NCI-H345 treated with DMSO at 0.1 percent for 48 hours (cell line): ENCODE results near the gene SMR3A.

Experiments
- DNase-seq: peaks from one replicate; lab custom pipeline; 2025; ENCODE audit not compliant: unreplicated experiment; lab: John Stamatoyannopoulos, UW

SMR3A gene

DNA sequence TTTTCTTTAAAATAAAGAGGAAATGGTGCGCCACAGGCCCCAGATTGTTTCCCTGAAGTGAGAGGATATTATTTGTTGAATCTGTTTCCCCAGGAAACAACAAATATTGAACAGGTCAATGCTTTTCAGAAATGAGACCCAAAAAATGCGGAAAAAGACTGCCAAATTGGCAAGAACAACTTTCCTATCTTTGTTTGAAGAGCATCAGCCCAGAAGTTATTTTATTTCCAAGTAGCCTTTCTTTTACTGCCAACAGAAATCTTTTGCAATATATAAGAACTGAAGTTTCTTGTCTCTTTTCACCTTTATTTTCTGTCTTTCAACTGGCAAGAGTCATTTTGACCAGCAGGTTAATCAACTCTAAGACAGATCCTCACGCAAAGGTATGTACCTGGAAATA, at the start of gene SMR3A:
SMR3A (plus strand) TSS at position 301 of the 400 bp plus-strand sequence. CDS start 1,356 bp downstream, outside the sequence.
- no peak for DNase-seq

DNA sequence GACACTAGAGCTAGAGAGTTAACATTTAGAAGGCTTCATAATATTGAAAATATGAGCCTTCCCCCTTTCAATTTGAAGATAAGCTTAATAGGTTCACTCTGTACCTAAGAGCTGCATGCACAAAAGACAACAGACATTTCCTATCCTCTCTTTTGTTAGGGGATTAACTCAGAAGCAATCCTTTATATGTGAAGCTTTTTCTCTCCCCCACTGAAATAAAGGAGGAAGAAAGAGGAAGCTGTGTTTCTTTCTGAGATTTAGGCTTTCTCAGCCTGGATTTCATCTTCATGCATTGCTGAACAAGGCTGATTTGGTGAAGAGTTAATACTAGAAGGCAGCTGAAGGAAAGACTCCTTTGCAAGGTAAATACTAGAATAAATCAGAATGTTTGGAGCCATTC, 46.8 kb upstream of the SMR3A start:
- no peak for DNase-seq

DNA sequence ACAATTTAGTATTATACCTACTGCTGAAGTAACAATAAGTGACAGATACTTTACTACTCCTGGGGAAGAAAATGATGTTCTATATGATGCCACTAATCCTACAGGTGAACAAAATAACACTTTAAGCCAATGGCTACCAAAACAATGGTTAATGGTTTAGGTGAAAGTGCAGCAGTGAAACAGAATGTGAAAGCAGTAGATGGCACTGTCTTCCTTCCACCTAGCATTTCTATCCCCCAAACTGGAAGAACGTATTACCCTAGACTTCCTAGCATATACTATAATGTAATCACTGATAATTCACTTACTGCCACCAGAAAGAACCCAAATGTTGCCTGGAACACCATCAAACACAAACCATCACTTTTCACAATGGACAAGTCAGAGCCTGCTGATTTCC, 44.6 kb upstream of the SMR3A start:
- no peak for DNase-seq

DNA sequence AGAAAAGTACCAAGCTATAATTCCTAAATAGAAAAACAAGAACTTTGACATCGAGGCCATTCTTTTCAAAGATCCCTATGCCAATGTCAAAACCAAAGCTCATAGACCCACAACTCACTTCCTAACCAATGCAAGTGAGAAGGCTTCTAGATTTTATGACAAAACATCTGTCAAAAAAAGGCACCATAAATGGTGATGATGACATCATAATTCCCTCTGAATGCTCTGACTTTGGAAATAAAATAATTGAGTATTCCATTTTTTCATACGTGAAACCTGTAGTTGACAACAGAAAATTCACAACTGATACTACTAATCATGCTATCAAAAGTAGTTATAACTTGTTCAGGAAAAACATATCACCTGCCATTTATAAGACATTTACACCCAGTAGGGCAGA, 34.5 kb upstream of the SMR3A start:
- DNase-seq = no peak

DNA sequence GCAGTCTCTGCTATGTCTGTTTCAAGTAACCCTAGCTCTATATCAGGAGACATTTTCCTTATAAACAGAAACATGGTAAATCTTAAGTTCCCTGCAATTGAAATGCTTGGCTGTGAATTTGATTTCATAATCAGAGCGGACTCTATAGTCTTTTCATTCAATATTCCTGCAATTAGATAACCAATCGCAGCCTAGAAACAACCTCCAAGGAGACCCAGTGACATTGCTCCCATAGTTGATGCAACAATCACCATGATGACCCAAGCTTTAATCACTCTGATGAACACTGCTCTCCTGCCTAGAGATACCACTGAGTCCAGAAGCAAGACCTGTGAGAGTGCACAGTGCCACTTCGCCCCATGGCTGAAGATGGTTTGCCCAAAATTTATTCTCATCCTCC, 25.9 kb upstream of the SMR3A start, which contains the start of gene CABS1:
CABS1 (plus strand) TSS at position 301 of the 400 bp plus-strand sequence; CDS start at position 360, 59 bp downstream.
- DNase-seq = no peak

DNA sequence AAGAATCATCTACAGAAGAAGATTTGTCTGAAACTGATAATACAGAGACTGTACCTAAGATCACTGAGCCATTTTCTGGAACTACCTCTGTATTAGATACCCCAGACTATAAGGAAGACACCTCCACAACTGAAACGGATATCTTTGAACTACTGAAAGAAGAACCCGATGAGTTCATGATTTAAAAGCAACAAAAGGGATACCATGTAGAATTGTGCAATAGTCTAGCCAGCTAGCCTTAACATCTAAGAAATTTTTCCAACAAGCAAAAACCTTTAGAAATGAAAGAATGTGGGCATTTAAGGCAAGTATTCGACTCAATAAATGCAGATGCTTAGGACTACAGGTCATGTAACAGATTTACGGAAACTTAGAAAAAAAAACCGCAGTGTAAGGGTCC, 24.5 kb upstream of the SMR3A start:
- no peak for DNase-seq

DNA sequence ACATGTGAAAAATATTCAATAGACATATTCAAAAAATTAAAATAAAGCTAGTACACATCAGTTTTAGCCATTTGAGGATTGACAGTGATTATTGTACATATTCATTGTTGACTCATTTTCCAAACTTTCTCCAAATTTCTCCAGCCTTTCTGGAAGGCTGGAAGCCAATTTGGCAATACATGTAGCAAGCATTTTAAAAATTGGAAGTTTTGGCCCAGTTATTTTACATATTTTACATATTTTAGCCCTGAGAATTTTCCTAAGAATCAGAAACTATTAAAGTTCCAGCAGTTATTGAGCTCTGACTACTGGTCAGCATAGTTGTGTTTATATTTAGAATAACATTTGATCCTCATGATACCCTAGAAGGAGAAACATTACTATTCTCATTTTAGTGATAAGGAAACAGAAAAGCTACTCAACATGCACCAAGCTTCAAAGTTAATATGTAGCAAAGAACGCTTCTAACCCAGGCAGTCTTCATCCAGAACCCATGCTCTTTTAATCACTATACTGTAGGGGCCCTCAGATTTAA, 22.6 kb upstream of the SMR3A start:
- DNase-seq = no peak

DNA sequence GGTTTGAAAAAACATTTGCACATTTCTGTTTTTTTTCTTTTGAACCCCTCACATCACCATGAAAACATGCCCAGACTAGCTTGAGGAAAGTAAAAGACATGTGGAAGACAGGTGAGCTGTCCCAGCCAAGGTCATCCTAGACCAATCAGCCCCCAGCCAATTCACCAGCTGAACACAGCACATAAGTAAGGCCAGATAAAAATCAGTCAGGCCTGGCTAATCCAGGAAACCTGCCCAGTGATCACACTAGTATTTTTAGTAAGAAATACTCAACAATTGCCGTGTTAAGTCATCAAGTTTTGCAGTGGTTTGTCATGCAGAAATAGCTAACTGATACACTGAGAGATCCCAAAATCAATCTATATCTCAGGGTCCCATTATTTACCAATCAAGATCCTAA, 4.4 kb upstream of the SMR3A start:
- no peak for DNase-seq

DNA sequence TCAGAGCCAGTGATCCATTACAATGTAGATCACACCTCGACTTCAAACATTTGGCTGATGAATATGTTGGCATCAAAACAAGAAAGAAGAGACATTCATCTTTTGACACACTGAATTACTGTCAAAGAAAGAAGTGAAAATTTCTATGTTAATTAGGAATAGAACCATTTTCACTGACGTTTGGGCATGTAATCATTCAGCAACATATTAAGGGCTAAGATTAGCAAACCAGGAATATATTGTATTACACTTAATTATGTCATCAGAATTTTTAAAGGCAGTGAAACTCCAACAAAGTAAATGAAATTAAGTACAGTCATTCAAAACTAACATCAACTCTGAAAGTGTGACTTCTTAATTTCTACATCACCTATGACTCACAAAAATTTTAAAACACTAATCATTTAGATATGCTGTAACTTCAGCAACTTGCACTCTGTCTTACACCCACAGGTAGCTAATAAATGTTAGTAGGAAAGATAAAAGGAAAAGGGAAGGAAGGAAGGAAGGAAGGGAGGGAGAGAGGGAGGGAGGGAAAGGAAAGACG, 1.4 kb upstream of the SMR3A start:
- DNase-seq = no peak

DNA sequence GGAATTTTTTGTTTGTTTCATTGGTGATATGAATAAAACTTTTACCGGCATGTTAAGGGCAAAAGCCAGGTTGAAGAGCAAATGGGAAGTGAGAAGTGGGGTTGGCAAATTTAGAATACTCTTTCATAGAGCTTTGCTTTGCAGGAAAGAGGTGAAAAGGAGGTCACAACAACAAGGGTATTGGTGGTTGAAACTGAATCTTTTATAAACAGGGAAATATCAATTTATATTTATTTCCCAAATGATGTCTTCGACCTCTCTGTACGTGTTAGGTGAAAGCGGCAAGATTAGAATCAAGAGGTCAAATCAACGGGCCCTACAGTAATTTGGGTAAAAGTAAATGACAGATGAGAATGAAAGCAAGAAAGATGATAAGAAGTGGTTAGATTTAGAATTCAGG, 3.4 kb downstream of the SMR3A start:
- no peak for DNase-seq

DNA sequence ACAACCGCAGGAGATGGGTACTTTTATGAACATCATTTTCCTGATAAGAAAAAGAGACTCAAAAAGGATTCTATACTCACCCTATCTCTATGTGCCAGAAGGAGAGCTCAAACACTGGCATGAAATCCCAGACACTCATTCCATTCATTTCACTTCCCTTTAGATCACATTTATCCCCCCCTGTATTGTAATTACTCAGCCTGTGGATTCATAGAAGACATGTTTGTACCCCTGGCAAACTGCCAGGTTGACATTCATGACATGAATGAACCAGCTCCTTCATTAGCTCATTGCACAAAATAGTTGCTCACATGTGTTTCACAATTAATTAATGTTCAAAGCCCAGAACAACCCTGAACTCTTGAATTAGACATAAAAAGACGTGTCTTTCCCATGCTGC, 4.9 kb downstream of the SMR3A start:
- peak; percentile 1 for DNase-seq

DNA sequence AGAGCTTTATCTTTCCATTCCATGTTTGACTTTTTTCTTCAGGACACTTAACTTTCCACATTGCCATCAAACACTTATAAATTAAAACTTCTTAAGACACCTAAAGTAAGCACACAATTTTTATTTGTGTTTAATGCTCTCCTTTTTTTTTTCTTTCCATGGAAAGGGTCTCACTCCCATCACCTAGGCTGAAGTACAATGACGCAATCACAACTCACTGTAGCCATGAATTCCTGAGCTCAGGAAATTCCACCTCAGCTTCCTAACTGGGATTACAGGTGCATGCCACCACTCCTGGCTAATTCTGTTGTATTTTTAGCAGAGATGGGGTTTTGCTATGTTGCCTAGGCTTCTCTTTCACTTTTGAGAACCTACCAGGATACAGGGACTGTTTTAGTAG, 7.3 kb downstream of the SMR3A start:
- no peak for DNase-seq

DNA sequence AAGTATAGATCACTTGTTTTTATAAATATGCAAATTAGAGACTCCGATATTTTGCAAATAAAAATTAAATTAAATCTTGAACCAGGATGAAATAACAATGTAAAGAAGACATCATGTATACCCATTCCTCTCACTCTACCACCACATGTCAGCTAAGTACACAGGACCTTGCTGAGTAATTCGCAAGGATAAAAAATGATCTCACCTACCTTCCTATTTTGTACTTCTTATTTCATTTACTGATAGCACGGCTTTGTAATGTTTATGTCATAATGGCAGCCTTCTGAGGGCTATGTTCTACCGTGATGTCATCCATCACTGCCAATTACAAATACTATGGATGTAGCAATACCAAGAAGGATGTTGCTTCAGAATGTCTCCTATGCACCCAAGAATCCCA, 11.4 kb downstream of the SMR3A start:
- DNase-seq = no peak

DNA sequence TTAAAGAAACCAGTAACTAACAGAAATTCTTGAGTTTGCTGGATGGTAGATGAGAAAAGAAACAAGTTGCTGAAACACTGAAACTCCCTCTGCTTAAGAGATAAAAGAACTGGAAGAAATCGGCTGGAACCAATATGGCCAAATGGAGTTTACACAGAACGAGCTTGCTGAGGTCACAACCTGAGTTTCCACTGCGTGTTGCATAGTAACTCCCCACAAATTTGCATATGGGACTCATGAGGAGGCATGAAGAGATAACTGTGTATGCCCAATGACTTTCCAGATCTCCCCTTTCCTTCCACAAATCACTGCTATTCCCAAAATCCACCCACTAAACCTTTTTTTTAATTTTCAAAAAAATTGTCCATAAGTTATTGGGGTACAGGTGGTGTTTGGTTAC, 12.2 kb downstream of the SMR3A start:
- DNase-seq = no peak

DNA sequence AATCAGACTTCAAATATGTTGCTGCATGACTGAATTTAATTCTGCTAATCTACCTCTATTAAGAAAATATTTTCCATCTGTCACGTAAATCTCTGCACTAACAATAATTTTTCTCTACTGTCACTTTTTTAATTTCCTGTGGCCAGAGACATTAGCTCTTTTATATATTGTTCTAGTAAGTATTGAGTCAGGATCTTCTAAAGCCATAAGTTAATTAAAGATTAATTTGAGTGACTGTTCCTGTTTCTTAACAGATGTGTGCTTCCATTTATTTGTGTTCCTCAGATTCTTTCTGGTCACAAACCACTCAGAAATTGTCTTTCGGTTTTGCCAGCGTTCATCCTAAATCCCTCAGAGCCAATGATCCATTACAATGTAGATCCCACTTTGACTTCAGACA, 20.0 kb downstream of the SMR3A start:
- no peak for DNase-seq

DNA sequence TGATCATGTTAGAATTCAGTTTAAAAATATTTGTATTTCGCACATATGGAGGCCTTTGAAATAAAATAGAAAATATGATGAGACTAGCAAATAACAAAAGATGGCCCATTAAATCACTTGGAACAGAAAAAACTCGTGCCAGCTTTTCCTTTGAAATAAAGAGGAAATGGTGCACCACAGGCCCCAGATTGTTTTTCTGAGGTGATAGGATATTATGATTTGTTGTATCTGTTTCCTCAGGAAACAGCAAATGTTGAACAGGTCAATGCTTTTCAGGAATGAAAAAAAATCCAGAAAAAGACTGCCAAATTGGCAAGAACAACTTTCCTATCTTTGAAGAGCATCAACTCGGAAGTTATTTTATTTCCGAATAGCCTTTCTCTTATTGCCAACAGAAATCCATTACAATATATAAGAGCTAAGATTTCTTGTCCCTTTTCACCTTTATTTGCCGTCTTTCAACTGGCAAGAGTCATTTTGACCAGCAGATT, 22.2 kb downstream of the SMR3A start, which contains the start of gene SMR3B:
SMR3B (plus strand) TSS at position 441 of the 491 bp plus-strand sequence. CDS start 1,380 bp downstream, outside the sequence.
- DNase-seq = no peak

DNA sequence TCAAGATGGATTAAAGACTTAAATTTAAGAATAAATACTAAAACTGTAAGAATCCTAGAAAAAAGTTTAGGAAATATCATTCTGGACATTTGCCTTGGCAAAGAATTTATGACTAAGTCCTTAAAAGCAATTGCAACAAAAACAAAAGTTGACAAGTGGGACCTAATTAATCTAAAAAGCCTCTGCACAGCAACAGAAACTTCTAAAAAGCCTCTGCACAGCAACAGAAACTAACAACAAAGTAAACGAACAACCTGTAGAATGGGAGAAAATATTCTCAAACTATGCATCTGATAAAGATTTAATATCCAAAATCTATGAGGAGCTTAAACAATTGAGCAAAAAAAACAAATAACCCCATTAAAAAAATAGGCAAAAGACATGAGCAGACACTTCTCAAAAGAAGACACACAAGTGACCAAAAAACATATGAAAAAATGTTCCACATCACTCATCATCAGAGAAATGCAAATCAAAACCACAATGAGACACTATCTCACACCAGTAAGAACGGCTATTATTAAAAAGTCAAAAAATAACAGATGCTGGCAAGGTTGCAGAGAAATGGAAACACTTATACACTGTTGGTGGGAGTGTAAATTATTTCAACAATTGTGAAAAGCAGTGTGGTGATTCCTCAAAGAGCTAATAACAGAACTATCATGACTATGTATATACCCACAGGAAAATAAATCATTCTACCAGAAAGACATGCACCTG, 31.7 kb downstream of the SMR3A start:
- DNase-seq = no peak

DNA sequence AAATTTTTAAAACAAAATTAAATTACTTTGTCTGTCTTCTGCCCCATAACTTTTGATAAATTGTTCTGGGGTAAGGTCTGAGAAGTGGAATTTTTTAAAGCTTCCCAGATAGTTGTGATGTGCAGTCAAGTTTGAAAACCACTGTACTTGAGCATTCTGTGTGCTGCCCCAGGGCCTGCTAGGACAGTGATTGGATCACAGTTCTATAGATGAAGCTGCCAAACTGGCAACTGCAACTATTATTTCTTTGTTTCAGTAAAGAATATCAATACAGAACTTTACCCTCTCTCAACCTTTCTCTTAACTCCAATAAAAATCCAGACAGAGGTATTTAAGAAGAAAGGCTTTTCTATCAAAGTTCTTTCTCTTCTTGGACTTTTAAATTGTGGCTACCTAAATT, 37.0 kb downstream of the SMR3A start, which contains the start of gene OPRPN:
OPRPN (plus strand) TSS at position 361 of the 400 bp plus-strand sequence. CDS start 1,346 bp downstream, outside the sequence.
- no peak for DNase-seq

DNA sequence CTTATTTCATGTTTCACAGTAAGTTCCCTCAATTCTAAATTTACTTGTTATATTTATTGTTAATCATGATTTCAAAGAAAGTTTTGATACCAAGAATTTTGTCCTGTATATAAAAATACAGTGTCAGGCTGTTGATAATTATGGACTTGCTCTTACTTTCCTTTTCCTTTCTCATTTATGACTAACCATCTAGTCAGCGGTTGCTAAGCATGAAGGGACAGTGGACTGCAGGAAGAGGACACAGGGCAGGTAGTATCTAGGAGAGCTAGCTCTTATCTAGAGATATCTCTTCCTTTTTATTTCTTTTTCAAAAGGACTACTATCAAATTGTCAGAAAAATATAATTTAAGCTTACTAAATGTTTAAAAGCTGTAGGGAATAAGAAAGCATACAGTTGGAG, 38.8 kb downstream of the SMR3A start:
- no peak for DNase-seq

DNA sequence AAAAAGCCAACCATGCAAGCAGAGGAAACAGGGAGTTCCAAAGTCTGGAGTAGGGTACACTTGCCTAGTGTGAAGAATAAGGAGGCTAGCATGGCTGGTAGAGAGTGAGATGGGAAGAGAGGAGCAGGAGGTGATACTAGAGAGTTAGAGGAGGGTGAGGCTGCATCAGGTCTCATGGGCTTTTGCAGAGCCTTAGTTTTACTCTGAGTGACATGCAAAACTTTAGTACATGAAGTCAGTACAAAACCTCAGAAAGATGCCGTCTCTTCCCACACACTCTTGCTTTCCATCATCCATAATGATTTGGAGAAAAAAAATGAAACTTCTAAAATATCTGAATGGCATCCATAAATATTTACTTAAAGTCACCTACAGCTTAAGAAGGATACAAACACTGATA, 42.2 kb downstream of the SMR3A start:
- no peak for DNase-seq

DNA sequence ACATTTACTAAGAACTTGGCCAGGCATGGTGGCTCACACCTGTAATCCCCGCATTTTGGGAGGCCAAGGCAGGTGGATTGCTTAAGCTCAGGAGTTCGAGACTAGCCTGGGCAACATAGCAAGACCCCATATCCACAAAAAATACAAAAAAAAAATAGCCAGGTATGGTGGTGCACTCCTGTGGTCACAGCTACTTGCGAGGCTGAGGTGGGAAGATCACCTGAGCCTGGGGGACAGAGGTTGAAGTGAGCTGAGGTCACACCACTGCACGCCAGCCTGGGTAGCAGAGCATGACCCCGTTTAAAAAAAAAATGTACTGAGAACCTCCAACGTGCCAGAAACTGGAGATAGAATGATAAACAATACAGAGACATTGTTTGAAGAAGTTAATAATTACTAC, 45.2 kb downstream of the SMR3A start:
- DNase-seq = no peak
